Activated effector memory CD4-positive, alpha-beta T cell treated with Interleukin-2 at 50 U/mL for 16 hours (primary cell): ENCODE measurements around the gene MCF2L2.
"Not testable (repeated sequence)": the region's sequence is repeated elsewhere in the genome, so short reads cannot be mapped to it uniquely, and the experiment has no call there.

Experiments
- DNase-seq: peaks from one replicate; pipeline ENCODE4 v3.0.0-alpha.2; 2020

MCF2L2 gene, protein sequence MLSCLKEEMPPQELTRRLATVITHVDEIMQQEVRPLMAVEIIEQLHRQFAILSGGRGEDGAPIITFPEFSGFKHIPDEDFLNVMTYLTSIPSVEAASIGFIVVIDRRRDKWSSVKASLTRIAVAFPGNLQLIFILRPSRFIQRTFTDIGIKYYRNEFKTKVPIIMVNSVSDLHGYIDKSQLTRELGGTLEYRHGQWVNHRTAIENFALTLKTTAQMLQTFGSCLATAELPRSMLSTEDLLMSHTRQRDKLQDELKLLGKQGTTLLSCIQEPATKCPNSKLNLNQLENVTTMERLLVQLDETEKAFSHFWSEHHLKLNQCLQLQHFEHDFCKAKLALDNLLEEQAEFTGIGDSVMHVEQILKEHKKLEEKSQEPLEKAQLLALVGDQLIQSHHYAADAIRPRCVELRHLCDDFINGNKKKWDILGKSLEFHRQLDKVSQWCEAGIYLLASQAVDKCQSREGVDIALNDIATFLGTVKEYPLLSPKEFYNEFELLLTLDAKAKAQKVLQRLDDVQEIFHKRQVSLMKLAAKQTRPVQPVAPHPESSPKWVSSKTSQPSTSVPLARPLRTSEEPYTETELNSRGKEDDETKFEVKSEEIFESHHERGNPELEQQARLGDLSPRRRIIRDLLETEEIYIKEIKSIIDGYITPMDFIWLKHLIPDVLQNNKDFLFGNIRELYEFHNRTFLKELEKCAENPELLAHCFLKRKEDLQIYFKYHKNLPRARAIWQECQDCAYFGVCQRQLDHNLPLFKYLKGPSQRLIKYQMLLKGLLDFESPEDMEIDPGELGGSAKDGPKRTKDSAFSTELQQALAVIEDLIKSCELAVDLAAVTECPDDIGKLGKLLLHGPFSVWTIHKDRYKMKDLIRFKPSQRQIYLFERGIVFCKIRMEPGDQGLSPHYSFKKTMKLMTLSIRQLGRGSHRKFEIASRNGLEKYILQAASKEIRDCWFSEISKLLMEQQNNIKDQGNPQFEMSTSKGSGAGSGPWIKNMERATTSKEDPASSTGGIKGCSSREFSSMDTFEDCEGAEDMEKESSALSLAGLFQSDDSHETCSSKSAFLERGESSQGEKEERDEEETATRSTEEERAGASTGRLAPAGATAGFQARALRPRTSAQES

DNA sequence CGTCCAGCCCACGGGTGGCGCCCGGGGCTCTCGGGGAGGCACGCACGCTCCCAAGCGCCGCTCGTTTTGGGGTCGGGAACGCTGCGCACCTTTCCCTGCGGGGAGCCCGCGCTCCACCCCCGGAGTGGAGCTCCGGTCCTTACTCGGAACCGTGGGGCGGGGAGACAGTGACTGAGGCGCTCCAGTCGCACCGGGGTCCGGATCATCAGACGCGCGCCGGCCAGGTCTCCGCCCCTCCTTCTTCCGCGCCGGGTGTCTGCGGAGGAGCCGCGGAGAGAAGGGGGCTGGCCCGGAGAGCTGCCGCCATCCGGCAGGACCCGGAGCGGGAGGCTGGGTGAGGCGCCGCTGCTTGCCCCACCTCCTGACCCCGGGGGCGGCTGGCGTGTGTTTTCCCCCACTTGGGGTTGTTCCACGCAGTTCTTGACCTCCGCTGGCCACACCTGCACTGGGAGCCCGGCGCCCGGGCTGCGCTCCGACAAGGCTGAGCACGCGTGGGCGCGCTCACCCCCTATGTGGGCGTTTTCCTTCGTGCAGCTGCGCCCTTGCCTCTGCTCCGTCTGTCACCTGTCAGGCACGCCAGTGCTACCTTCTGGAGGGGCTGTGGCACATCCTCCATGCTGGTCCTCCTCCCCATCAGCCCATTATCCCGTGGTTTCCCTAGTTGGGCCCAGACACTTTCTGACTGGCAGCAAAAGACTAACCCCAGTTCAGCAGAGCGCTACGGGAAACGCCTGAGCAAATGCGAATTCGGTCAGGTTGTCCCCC, at the start of gene MCF2L2:
TSS of gene MCF2L2 (minus strand) at position 173 of the 765 bp plus-strand sequence. CDS start 642 bp downstream, outside the sequence.
- DNase-seq = peak; percentile 73

DNA sequence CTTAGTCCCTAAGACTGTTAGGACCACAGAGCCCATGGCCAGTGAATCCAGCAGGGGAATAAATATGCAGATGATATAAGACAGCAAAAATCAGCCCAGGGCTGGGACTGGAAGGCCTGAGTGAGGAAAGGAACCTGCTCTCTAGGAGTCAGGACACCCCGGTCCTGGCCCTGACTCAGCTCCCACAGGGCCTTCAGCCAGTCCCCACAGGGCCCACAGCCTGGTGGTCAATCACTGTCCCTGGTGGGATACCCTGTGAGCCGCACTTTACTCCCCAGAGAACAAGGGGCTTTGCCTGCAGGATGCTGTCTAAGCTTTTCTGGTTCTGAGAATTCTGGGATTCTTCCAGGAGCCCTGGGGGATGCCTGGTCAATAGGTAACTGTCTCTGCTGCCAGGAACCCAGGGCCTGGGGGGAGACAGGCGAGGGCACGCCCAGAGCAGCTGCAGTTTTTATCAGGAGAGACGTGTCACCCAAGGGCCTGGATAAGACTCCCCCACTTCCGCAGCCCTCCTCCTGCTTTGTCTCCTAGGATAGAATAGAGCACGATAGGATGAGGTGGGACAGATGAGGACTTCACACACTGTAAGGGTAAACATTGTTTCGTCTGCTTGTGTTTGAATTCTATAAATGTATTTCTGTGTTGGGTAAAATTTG, 49.5 kb upstream of the MCF2L2 start:
- DNase-seq = no peak

DNA sequence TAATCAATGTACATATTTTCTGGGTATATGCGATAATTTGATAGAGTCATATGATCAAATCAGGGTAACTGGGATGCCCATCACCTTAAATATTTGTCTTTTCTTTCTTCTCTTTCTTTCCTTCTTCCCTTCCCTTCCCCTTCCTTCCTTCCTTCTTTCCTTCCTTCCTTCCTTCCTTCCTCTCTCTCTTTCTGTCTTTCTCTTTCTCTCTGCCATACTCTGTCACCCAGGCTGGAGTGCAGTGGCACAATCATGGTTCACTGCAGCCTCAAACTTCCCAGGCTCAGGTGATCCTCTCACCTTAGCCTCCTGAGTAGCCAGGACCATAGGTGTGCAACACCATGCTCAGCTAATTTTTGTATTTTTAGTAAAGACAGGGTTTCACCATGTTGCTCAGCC, 47.3 kb upstream of the MCF2L2 start:
- DNase-seq = not testable (repeated sequence)

DNA sequence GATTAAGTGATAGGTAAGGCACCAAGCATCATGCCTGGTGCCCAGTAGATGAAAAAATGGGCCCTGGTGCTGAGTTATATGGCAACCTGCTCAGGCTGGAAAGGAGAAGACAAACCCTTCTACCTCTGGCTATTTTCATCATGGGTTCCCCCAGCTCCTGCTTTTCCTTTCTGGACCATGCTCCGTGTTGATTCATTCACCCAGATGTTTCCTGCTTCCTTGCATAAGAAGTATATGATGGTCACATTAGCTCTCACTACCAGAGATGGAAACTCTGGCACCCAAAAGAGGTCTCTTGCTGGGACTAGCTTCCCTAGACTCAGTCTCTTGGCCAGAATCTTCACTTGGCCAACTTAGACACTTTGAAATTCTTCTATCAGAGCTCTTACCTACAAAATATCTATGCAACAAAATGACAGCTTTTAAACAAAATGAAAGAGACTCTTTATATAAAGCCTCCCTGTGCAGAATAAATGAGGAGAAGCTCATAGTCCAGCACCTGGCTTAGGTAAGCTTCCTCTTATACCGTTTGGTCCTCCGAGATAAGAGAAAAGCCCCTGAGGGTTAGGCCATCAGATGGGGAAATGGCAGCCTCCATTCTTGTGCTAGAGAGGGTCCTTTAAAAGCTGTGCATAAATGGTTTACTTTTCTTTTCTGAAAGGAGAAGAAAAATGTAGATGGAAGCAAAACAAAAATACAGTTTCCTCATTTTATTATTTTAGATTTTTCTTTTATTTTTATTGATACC, 46.8 kb upstream of the MCF2L2 start:
- DNase-seq = no peak

DNA sequence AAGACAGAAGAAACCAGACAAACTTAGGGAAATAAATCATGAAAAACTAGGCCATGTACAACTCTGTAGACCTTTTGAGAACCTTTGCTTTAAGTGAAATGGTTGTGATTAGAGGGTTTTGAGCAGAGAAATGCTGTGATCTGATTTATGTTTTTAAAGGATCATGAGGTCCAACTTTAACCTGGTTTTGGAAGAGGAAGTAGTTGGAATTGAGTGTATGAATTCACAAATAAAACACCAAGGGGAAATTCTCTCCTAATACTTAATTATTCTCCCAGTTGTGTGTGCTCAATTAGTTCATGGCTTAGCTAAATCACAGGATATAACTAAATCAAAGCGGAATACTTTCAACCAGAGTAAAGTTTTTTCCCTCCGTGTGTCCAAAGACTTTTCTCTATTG, 45.5 kb upstream of the MCF2L2 start:
- no peak for DNase-seq

DNA sequence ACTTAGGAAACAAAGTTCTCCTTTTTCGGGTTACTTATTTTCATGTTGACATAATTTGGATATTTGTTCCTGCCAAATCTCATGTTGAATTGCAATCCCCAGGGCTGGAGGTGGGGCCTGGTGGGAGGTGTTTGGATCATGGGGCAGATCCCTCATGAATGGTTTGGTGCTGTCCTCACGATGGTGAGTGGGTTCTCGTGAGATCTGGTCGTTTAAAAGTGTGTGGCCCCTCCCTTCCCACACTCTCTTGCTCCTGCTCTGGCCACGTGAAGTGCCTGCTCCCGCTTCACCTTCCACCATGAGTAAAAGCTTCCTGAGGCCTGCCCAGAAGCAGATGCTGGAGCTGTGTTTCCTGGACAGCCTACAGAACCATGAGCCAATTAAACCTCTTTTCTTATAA, 43.7 kb upstream of the MCF2L2 start:
- DNase-seq = no peak

DNA sequence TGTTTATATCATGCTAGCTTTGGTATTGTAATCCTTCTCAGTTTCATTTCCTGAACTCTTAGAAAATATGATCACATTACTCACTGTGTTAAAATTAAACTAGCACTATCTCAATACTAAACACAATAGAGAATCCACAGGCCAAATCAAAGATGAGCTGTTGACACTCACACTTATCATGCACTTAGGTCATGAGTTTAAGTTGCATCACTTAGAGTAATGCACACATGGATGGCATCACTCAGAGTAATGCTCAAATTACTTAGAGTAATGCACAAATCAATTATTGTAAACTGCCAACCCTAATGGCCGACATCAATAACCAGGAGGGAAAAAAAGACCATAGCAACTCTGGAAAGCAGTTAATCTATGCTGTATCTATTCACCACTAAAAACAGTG, 40.0 kb upstream of the MCF2L2 start:
- DNase-seq = no peak

DNA sequence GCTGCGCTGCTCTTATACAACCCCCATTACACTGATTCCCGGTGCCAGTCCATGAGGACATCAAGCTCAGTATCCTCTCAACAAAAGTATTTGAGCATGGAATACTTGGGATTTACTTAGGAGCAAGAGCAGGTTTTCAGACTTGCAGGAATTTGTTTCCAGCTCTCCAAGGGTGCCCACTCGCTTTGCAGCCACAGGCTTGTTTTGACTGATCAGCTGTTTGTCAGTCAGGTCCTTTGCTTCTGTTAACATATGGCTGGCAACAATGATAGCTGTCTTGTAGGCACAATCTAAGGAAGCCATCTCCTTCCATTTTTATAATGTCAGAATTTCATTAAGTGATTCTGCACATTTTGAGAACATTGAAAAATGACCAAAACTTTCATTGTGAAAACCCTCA, 38.2 kb upstream of the MCF2L2 start:
- no peak for DNase-seq

DNA sequence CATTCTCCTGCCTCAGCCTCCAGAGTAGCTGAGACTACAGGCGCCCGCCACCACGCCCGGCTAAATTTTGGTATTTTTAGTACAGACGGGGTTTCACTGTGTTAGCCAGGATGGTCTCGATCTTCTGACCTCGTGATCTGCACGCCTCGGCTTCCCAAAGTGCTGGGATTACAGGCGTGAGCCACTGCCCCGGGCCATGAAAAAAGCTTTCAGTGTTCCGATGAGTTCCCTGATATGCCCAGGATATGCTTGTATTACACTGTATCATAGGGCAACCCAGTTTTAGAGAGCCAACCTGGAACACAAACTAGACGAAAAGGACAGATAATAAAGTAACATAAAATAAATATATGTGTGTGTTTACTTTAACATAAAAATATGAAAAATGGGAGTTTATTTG, 37.3 kb upstream of the MCF2L2 start:
- not testable (repeated sequence) for DNase-seq

DNA sequence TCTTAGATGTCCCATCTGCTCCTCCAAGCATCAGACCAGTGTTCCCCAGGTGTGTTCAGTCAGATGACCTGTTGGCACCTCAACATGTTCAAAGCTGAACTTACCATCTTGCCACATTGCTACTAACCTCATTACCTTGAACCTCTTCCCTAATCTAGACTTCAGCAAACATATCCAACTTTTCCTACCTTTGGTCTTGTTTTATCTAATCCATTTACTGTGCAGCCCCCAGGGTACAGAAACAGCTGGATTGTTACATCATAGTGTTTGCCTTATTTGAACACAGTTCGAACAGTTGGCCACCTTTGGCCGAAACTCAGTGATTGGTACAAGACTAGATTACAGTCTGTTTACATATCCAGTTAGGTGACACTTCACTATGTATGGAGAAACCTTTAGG, 36.1 kb upstream of the MCF2L2 start:
- DNase-seq = no peak

DNA sequence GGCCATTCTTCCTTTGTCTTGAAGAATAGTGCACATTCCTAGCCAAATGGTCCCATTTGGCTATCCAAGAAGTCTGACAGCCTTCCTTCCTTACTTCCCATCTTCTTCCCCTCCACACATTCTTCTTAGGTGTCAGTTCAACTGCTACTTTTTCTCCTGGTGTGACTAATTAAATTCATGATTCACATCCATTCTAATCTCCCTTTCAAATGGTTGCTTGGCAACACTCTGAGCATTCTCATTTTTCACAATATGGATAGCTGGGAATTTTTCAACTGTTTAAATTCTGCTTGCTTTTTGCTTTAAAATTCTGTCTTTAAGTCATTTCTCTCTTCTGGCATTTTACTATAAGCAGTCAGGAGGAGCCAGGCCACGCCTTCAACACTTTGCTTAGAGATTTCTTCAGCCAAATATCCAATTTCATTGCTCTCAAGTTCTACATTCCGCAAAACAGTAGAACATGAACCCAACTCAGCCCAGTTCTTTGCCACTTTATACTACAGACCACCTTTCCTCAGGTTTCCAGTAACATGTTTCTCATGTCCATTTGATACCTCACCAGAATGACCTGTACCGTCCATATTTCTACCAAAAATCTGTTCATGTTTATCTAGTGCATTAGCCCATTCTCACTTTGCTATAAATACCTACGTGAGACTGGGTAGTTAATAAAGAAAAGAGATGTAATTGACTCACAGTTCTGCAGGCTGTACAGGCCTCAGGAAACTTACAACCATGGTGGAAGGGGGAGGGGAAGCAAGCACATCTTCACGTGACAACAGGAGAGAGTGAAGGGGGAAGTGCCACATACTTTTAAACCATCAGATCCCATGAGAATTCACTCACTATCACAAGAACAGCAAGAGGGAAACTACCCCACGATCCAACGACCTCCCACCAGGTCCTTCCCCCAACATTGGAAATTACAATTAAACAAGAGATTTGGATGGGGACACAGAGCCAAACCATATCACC, 31.9 kb upstream of the MCF2L2 start:
- DNase-seq = no peak

DNA sequence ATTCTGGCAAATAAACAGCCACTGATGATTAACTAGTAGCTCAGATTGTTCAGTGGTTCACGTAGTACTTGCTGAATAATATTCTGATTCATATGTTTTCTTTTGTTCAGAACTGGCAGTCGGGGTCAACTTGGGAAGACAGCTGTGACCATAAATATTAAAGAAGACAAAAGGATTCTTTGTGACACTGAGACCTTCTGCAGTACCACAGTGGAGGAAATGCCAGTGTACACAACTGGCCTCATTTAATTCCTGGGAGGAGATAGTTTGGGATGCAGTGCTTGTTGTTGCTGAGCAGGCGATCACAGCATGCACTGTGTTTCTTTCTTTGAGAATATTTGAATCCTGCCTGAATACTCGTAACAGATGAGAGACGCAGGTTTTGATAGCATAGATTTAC, 26.7 kb upstream of the MCF2L2 start:
- DNase-seq = no peak

DNA sequence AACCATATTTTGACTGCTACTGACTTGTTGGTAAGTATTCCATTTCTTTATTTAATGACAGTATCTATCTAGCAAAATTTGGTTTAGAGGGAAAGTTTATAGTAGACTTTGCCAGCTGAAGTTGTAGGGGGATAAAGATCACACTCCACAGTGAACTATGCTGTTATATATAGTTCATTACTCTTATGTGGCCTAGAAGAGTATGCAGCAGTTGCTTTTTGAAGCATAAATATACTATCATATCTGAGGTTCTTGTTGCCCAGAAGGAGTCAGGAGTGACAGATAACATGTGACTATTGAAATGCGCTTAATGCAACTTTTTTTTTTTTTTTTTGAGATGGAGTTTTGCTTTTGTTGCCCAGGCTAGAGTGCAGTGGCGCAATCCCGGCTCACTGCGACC, 25.6 kb upstream of the MCF2L2 start:
- no peak for DNase-seq

DNA sequence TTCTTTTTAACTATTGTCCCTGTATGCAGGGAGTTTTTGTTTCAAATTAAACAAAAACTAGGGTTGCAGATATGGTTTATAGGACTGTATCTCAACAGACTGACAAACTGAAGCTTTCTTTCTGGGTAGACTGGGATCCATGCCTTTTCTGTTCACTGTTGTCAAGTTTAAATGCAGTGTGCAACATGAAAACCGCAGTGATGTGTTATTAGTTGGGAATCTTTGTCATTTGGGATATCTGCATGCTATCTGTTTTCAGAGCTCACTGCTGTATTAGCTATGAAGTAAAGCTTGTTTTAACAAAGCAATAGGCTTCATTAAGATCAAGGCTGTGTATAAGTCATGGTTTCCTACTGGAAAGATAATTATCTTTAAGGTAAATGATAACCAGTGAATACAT, 21.4 kb upstream of the MCF2L2 start:
- DNase-seq = no peak

DNA sequence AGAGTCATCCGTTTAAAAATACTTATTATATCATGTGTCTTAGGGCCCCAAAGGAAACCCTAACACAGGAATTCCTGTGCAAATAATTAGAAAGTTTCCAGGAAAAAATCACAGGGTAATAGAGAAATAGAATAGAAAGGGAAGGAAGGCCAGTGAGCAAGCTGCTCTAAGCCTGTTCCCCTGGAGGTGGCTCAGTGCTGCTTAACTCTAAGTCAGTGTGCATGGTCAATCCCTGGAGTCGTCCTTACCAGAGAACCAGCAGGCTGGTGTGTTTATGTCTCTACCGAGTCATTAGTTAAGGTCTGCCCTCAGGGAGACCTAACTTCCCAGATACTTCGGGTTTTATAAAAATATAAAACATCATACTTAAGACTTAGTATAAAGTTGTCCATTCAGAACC, 21.0 kb upstream of the MCF2L2 start:
- no peak for DNase-seq

DNA sequence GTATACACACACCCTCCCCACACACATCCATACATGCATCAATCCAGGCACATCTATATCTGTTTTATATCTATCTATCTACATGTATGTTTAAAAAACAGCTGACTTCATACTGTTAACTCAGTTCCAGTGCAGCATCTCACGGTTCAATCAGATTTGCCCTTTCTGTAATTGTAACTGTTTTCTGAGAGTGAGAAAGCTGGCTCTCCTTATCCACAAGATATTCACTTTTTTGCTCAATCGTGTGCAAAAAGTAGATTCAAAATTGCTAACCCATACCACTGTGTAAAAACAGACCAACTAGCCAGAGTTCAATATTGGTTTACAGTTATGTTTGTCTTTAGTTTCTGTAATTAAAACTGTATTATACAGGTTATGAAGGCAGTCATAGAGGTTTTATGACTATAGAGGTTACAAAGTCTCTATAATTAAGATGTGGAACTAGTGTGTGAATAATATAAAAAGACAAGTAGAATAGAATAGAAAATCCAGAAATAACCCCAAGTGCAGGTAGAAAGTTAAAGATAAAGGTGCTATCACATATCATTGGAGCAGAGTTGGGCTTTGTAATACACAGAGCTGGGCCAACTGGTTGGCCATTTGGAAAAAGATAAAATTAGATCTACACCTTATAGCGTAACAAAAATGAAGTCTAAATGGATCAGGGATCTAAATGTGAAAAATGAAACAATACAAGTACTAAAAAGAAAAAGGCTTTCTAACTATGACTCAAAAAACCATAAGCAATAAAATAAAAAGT, 20.1 kb upstream of the MCF2L2 start:
- DNase-seq = no peak

DNA sequence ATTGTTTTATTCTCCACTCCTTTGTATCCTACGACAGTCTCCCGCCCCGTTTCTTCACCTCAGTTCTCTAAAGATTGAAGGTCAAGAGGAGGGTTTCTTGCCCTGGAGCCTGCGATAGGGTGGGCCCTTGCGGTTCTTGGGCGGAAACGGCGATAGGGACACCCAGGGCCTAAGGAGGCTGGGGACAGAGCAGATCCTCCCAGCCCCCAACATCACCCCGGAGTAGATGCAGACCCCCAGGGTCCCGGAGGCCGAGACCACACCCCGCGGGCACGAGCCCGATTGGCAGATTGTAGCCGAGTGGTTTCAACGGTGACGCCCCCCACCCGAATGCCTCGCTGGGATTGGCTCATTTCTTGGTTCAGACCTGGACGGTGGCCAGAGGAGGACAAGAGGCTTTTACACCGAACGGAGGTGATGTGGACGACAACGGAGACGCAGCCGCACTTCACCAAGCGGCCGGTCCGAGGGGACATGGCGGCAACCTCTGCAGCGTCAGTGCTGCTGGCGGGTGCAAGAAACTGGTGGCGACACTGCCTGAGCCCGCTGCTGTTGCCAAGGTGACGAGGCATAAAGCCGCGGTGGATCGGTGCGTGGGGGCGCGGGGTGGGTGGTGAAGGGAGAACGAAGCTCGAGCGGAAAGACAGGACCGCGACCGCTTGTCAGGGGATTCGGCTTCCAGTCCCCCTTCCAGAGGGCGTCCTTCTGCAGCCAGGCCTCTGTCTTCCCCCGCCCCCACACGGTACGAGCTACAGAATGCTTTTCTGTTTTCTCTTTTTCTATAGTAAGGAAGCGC, 19.0 kb upstream of the MCF2L2 start:
- peak; percentile 47 for DNase-seq

DNA sequence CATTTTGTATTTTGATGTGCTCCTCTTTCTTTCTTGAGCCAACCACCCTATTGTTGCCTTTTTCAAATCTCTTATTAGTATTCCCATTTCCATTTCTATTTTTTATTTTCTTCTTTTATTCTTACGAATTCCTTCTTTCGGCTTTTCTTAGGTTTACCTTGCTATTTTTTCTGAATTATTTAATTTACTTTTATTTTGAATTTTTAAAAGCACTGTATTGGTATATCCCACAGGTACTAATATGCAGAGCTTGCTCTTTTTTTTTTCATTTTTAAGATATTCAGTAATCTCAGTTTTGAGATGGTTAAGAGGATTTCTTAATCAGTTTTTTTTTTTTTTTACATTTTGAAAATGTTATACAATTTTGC, 18.4 kb upstream of the MCF2L2 start:
- DNase-seq = no peak

DNA sequence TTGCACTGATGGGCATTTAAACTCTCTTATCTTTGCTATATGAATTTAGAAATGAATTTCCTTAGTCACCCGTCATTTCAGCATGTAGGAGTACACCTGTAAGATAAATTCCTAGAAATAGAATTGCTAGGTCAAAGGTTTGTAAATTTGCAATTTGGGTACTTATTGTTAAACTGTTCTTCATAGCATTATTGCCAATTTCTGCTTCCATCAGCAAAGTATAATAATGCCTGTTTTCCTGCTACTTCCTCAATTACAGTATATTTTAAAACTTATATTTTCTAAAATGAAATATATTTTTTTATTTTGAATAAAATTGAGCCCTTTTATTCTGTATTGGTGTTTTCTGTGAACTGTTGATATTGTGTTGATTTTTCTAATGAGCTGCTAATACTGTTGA, 16.3 kb upstream of the MCF2L2 start:
- no peak for DNase-seq
